ENCODE results near the gene MYO16. TPM values are rescaled to one million over a fixed set of nuclear protein-coding genes. Genes with fewer than 3 reads are reported as not detected.
A peak's percentile ranks its signal among the peaks of the same experiment; 100 is the strongest.

Gene MYO16
- total RNA-seq, 1 donor from 2014 or later, result not detected

- H3K4me1 ChIP-seq, result peaks cover 0 to 18% of the 10 kb centered on the region in 2 donors
- H3K27me3 ChIP-seq, result no peaks in the 10 kb centered on the region
- H3K4me3 ChIP-seq, result no peak overlapping the region
- DNase-seq (ENCODE audit: low spot score in 2 of 2), result no peak
- no peak overlapping the region for H3K27ac ChIP-seq
- no peaks in the 10 kb centered on the region for H3K36me3 ChIP-seq
- intact Hi-C loops (cut with DNase I), result no loop called here
- no peaks in the 10 kb centered on the region for H3K9me3 ChIP-seq
- TF ChIP-seq CTCF (IDR thresholded peaks at IDR 0.05), result no peak
Observed at GRCh38 chr13:109154546-109154945, 525.1 kb downstream of the MYO16 start.

DNA sequence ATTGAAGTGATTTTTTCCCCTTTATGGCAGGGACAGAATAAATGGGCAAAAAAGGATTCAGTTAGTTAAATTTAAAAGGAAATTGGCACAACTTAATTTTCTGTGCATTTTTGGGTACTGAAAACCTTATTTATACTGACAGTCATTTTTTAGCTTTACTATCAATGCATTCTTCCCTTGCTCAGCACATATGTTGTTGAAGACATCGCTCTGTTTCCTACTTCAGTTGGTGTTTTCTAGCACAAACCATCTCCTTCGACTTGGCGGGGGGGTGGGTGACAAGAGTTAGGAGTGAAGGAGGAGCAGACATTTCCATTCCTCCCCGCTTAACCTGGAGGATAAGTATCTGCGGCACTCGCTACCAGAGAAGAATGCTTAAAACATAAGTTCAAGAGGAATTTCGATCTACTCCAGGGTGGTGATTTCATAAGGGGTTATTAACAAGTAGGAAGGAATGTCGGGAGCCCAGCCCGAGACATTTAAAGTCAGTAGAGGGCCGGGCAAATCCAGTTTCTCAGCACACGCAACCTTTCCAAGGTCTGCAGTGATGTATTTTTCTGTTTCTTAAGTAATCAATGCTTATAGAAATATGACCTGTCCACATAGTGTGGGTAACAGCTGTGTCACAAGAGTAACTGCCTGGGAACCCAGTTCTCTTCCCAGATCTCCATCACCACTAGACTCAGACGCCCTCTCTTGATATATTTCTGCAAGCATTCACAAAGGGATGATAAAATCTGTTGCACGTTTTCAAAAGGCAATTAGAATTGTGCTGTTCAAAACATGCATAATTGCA, 525.8 kb downstream of the MYO16 start:
- Histone ChIP-seq H3K4me1 (peaks cover 0 to 18% of the 10 kb centered on the region in 2 donors), H3K27me3 (no peaks in the 10 kb centered on the region), H3K36me3 (no peaks in the 10 kb centered on the region), H3K27ac (peak overlapping the region; percentile 70 to 72), H3K4me3 (peak overlapping the region; percentile 23 to 30), H3K9me3 (no peaks in the 10 kb centered on the region)
- DNase-seq (ENCODE audit: low spot score in 2 of 2), result no peak
- intact Hi-C loops (cut with DNase I), result loop anchor here (5.0 kb wide), 1 partner anchor 227 kb away; no protein-coding TSS in a partner anchor
- peak in 1 of 3 experiments; percentile 15 for TF ChIP-seq CTCF (IDR thresholded peaks at IDR 0.05)

GRCh38 chr13:109156181-109156935, 526.9 kb downstream of the MYO16 start:
- H3K36me3 ChIP-seq, result no peaks in the 10 kb centered on the region
- TF ChIP-seq CTCF (IDR thresholded peaks at IDR 0.05), result no peak
- peak in 1 of 2 donors; percentile 81 for DNase-seq (ENCODE audit: low spot score in 2 of 2)
- peak overlapping the region; percentile 23 to 30 for H3K4me3 ChIP-seq
- H3K9me3 ChIP-seq, result no peaks in the 10 kb centered on the region
- no peaks in the 10 kb centered on the region for H3K27me3 ChIP-seq
- intact Hi-C loops (cut with DNase I), result loop anchor here (1.0 to 5.0 kb wide), 2 partner anchors 101 to 226 kb away; no protein-coding TSS in a partner anchor
- H3K4me1 ChIP-seq, result peaks cover 0 to 18% of the 10 kb centered on the region in 2 donors
- H3K27ac ChIP-seq, result peak overlapping the region; percentile 70 to 72

DNA sequence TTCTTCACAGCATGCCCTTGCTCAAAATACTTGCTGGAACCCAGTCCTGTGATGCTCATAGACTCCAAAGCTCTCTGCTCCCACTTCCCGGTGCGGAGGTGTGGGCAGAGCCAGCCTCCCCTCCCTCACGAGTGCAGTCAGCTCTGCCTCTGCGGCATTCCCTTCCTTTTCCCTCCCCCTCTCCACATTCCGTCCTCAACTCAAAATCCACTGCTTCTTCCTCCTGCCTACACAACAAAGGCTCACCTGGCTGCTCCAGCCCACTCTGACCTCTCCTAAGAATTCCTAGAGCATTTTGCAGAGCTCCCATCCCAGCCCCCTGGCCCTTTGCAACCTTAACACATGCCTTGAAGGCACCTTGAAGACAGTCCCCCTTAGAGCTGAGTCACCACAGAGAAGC, 527.9 kb downstream of the MYO16 start:
- no peaks in the 10 kb centered on the region for H3K36me3 ChIP-seq
- peaks cover 0 to 18% of the 10 kb centered on the region in 2 donors for H3K4me1 ChIP-seq
- no peak overlapping the region for H3K4me3 ChIP-seq
- no peaks in the 10 kb centered on the region for H3K9me3 ChIP-seq
- TF ChIP-seq CTCF (IDR thresholded peaks at IDR 0.05), result no peak
- peak overlapping the region in 1 of 2 donors; percentile 72 for H3K27ac ChIP-seq
- H3K27me3 ChIP-seq, result no peaks in the 10 kb centered on the region
- DNase-seq (ENCODE audit: low spot score in 2 of 2), result no peak
- intact Hi-C loops (cut with DNase I), result loop anchor here (5.0 kb wide), 1 partner anchor 225 kb away; no protein-coding TSS in a partner anchor

- intact Hi-C loops (cut with DNase I), result loop anchor here (5.0 kb wide), 1 partner anchor 224 kb away; no protein-coding TSS in a partner anchor
- Histone ChIP-seq H3K36me3 (no peaks in the 10 kb centered on the region), H3K4me3 (no peak overlapping the region), H3K4me1 (peaks cover 0 to 18% of the 10 kb centered on the region in 2 donors), H3K9me3 (no peaks in the 10 kb centered on the region), H3K27ac (no peak overlapping the region), H3K27me3 (no peaks in the 10 kb centered on the region)
- TF ChIP-seq CTCF (IDR thresholded peaks at IDR 0.05), result no peak
- no peak for DNase-seq (ENCODE audit: low spot score in 2 of 2)
Observed at GRCh38 chr13:109158383-109158782, 529.0 kb downstream of the MYO16 start.

All from ascending aorta (tissue), 2 donors.